ENCODE data around the gene ASB10. TPM values are rescaled to one million over a fixed set of nuclear protein-coding genes. Genes with fewer than 3 reads are reported as not detected.

The ASB10 gene
- total and polyA plus RNA-seq, 2 experiments from 2014 or later, result not detected

- TF ChIP-seq ZNF462 (CRISPR knock-in tag; IDR thresholded peaks at IDR 0.05), result no peak
- no peak for TF ChIP-seq STAT1 (IDR thresholded peaks at IDR 0.05; ENCODE audit: unreplicated experiment)
- TF ChIP-seq NANOG (IDR thresholded peaks at IDR 0.05; ENCODE audit: borderline replicate concordance), result no peak
Measured at GRCh38 chr7:151138153-151138851, 48.7 kb downstream of the ASB10 start (continued).

- Histone ChIP-seq H3K27ac (ENCODE audit: low read depth) (no peak overlapping the region), H3K36me3 (ENCODE audit: insufficient read depth) (no peaks in the 10 kb centered on the region), H3K4me1 (ENCODE audit: insufficient read depth) (peaks cover 23% of the 10 kb centered on the region), H3K4me2 (peak overlapping the region; percentile 74), H3K79me2 (replicated peaks; ENCODE audit: insufficient read depth) (no peaks in the 10 kb centered on the region), H2AFZ (no peak overlapping the region), H3K27me3 (ENCODE audit: insufficient read depth) (peaks cover 20% of the 10 kb centered on the region), H3K4me3 (peak overlapping the region; percentile 41), H3F3A (replicated peaks; ENCODE audit: low read depth) (0 out of 2 replicates have a peak, but pooled peaks cover 2% of the 10 kb centered on the region), H3K9me2 (ENCODE audit: insufficient read depth) (no peaks in the 10 kb centered on the region), H4K20me1 (replicated peaks; ENCODE audit: insufficient read depth) (peaks cover 7% of the 10 kb centered on the region)
- no peaks in the 10 kb centered on the region for H3K9me3 Mint-ChIP-seq
- H3K4me1 Mint-ChIP-seq, result peaks cover 49% of the 10 kb centered on the region
- DNase-seq (ENCODE audit: low spot score) (no peak), ATAC-seq (peak; percentile 4)
- H3K27me3 Mint-ChIP-seq (ENCODE audit: insufficient read depth, low read depth, poor library complexity), result peaks cover 19% of the 10 kb centered on the region
- H3K4me3 Mint-ChIP-seq, result no peak overlapping the region; the same call in 2 of the 3 replicates
- H3K27ac Mint-ChIP-seq, result no peak overlapping the region
- TF ChIP-seq JUNB (IDR thresholded peaks at IDR 0.05; ENCODE audit: unreplicated experiment) (no peak), ZNF331 (CRISPR knock-in tag; IDR thresholded peaks at IDR 0.05; ENCODE audit: low read depth) (no peak), EZH2phosphoT487 (IDR thresholded peaks at IDR 0.05; ENCODE audit: unreplicated experiment) (no peak), POLR2AphosphoS5 (IDR thresholded peaks at IDR 0.05; ENCODE audit: low read depth) (no peak), REST (IDR thresholded peaks at IDR 0.05; ENCODE audit: unreplicated experiment) (no peak), ETS1 (IDR thresholded peaks at IDR 0.05) (no peak), ZNF114 (CRISPR knock-in tag; IDR thresholded peaks at IDR 0.05) (no peak), CTCF (conservative IDR thresholded peaks at IDR 0.05; ENCODE audit: low read depth in 2 of 2) (no peak)
- peaks cover 19% of the 10 kb centered on the region for H3K36me3 Mint-ChIP-seq (ENCODE audit: low read depth)
Measured at GRCh38 chr7:151137791-151138152, 49.3 kb downstream of the ASB10 start.
